CD1c-positive myeloid dendritic cell (primary cell): ENCODE results near the gene PSMD6.

Experiments
- DNase-seq: peaks from one replicate; pipeline ENCODE4 v3.0.0-alpha.2; 2016; ENCODE audit errors: extremely low spot score

The PSMD6 gene

GRCh38 chr3:64046592-64046991 is 23.3 kb upstream of the PSMD6 start:
- no peak for DNase-seq

GRCh38 chr3:64042952-64043351 is 19.7 kb upstream of the PSMD6 start:
- no peak for DNase-seq

GRCh38 chr3:64039981-64040733 is 16.9 kb upstream of the PSMD6 start:
- no peak for DNase-seq

GRCh38 chr3:64039332-64039731 is 16.0 kb upstream of the PSMD6 start:
- DNase-seq = no peak

GRCh38 chr3:64038253-64038767 is 15.0 kb upstream of the PSMD6 start:
- no peak for DNase-seq

GRCh38 chr3:64037084-64037483 is 13.8 kb upstream of the PSMD6 start:
- no peak for DNase-seq

GRCh38 chr3:64033069-64033468 is 9.8 kb upstream of the PSMD6 start:
- DNase-seq = no peak

GRCh38 chr3:64031540-64032508 is 8.5 kb upstream of the PSMD6 start:
- DNase-seq = no peak

- DNase-seq = peak; percentile 81
Observed at GRCh38 chr3:64030741-64031140, 7.4 kb upstream of the PSMD6 start.

- DNase-seq = no peak
Observed at GRCh38 chr3:64029287-64029686, 6.0 kb upstream of the PSMD6 start.

- DNase-seq = no peak
Observed at GRCh38 chr3:64028754-64029153, 5.5 kb upstream of the PSMD6 start.

GRCh38 chr3:64027658-64028057 is 4.4 kb upstream of the PSMD6 start:
- no peak for DNase-seq

GRCh38 chr3:64026346-64026745 is 3.1 kb upstream of the PSMD6 start:
- DNase-seq = no peak

GRCh38 chr3:64023861-64024223 is 548 bp upstream of the PSMD6 start:
- no peak for DNase-seq

GRCh38 chr3:64022451-64023186 is 675 bp downstream of the PSMD6 start:
- peak; percentile 43 for DNase-seq

- DNase-seq = peak; percentile 16
Observed at GRCh38 chr3:64021922-64022321, 1.4 kb downstream of the PSMD6 start.

- no peak for DNase-seq
Observed at GRCh38 chr3:64019879-64020278, 3.4 kb downstream of the PSMD6 start.

- DNase-seq = no peak
Observed at GRCh38 chr3:64019271-64019670, 4.0 kb downstream of the PSMD6 start.

- no peak for DNase-seq
Observed at GRCh38 chr3:64016941-64017620, 6.2 kb downstream of the PSMD6 start.

GRCh38 chr3:64011685-64012084 is 11.6 kb downstream of the PSMD6 start:
- no peak for DNase-seq

- DNase-seq = no peak
Observed at GRCh38 chr3:64010199-64010598, 13.1 kb downstream of the PSMD6 start.
